K562 (cell line): ENCODE measurements around the gene VPS4B. TPM values are rescaled to one million over a fixed set of nuclear protein-coding genes. Genes with fewer than 3 reads are reported as not detected.

Source experiments
- BCOR ChIP-seq: fragments of 450-650 bp; IDR thresholded peaks from 2 replicates; pipeline ENCODE4 v1.6.1; 2016
- BRCA1 ChIP-seq, 2 experiments: fragments of 450-650 bp in 1 of 2; sonication (generic) in 1 of 2; formaldehyde crosslinking in 1 of 2; IDR thresholded peaks; 2 replicates each; pipeline versions ENCODE4 v1.5.0 to v1.6.1; 2017 to 2020; ENCODE audit warnings: mild to moderate bottlenecking in 1 of 2, missing genetic modification reagents in 1 of 2
- CREB1 ChIP-seq, 2 experiments: sonication (generic) in 1 of 2; formaldehyde crosslinking in 1 of 2; IDR thresholded peaks; 2 replicates each; pipeline versions ENCODE4 v1.6.1 to v1.8.0; 2012 to 2022; ENCODE audit warnings: inconsistent platforms in 1 of 2, mild to moderate bottlenecking in 1 of 2, missing genetic modification reagents in 1 of 2, moderate library complexity in 1 of 2
- CUX1 ChIP-seq: fragments of 200-800 bp; sonication (Bioruptor generic); IDR thresholded peaks from 2 replicates; pipeline ENCODE4 v1.6.1; 2016; ENCODE audit warnings: missing genetic modification characterization, missing compliant biosample characterization
- HSF4 ChIP-seq: fragments of 250-450 bp; sonication (Bioruptor Pico); IDR thresholded peaks from 2 replicates; pipeline ENCODE4 v2.1.2; 2022; ENCODE audit warnings: mild to moderate bottlenecking, moderate library complexity, borderline replicate concordance
- MBD1 ChIP-seq: fragments of 250-450 bp; sonication (Bioruptor Pico); IDR thresholded peaks from 2 replicates; pipeline ENCODE4 v1.8.0; 2022; ENCODE audit warnings: inconsistent platforms
- RCOR1 ChIP-seq, 2 experiments: IDR thresholded peaks; 2 replicates each; pipeline ENCODE4 v1.6.1; 2012; ENCODE audit warnings: low read depth in 2 of 2, low read length in 2 of 2, borderline replicate concordance in 1 of 2, improper control_type of control experiment in 1 of 2
- SAFB ChIP-seq: fragments of 200-400 bp; formaldehyde crosslinking; IDR thresholded peaks from 2 replicates; pipeline ENCODE4 v1.6.1; 2017; ENCODE audit warnings: low read depth, low read length, borderline replicate concordance
- SMAD1 ChIP-seq: fragments of 150-350 bp; IDR thresholded peaks from 2 replicates; pipeline ENCODE4 v1.6.1; 2014; ENCODE audit warnings: low read length, low read depth; ENCODE audit not compliant: partially characterized antibody
- STAT6 ChIP-seq: sonication (generic); formaldehyde crosslinking; IDR thresholded peaks from 2 replicates; pipeline ENCODE4 v1.8.1; 2023; ENCODE audit warnings: mild to moderate bottlenecking, missing genetic modification reagents
- TRIM28 ChIP-seq: fragments of 450-650 bp; IDR thresholded peaks from 2 replicates; pipeline ENCODE4 v1.6.1; 2017
- U2AF1 ChIP-seq: fragments of 200-400 bp; formaldehyde crosslinking; optimal IDR thresholded peaks from 2 replicates; pipeline ENCODE3; 2017; ENCODE audit warnings: mild to moderate bottlenecking, low read depth, low read length, moderate library complexity
- ZBTB17 ChIP-seq: fragments of 450-650 bp; formaldehyde crosslinking; IDR thresholded peaks from 2 replicates; pipeline ENCODE4 v1.4.0; 2020; ENCODE audit warnings: mild to moderate bottlenecking
- ZBTB26 ChIP-seq: fragments of 450-650 bp; formaldehyde crosslinking; IDR thresholded peaks from 2 replicates; pipeline ENCODE4 v1.4.0; 2022; ENCODE audit warnings: missing genetic modification characterization
- ZNF76 ChIP-seq: fragments of 250-450 bp; sonication (Bioruptor Pico); IDR thresholded peaks from 2 replicates; pipeline ENCODE4 v1.4.0; 2020; ENCODE audit warnings: mild to moderate bottlenecking, moderate library complexity, borderline replicate concordance
- polyA plus RNA-seq, 8 experiments: library from polyadenylated mRNA; depleted of rRNA in 4 of 8; stranded (reverse) in 5 of 8; unstranded in 3 of 8; fragments of >200 nt; fragmentation: Nextera tagmentation in 2 of 8; fragmentation: Illumina TruSeq in 1 of 8; extraction: Ambion mirVana in 2 of 8; extraction: Trizol in 1 of 8; gene quantifications; 2 replicates each; pipeline versions ENCODE4 v1.2.1 to v1.2.3, GENCODE V29; 2011 to 2014; ENCODE audit warnings: inconsistent platforms in 1 of 8, missing spikeins in 1 of 8
- total RNA-seq, 7 experiments: library from RNA; depleted of rRNA in 6 of 7; stranded (reverse); fragments of >200 nt in 6 of 7; fragmentation: Illumina TruSeq in 2 of 7; extraction: Trizol in 2 of 7; gene quantifications; 2 replicates each; pipeline versions ENCODE4 v1.2.1 to v1.2.3, GENCODE V29; 2011 to 2021; ENCODE audit warnings: low replicate concordance in 1 of 7

VPS4B gene
- total and polyA plus RNA-seq, 9 of the 15 experiments (the other 6 are each of a cell fraction or from before 2014, with no cell fraction given) = 7.3 to 16.4 (median 10.4) TPM

- TF ChIP-seq ZBTB26 (CRISPR knock-in tag) = no peak
- TF ChIP-seq BRCA1 (IDR thresholded peaks at IDR 0.05) = no peak
- no peak for TF ChIP-seq BRCA1 (CRISPR knock-in tag; IDR thresholded peaks at IDR 0.05)
- no peak for TF ChIP-seq ZNF76 (CRISPR knock-in tag)
- no peak for TF ChIP-seq STAT6 (CRISPR knock-in tag)
- no peak for TF ChIP-seq HSF4 (CRISPR knock-in tag)
- no peak for TF ChIP-seq U2AF1
- peak; percentile 70 for TF ChIP-seq SAFB
- TF ChIP-seq MBD1 = no peak
- 0 out of 2 replicates have a peak, but pooled peaks have one; percentile 6 for TF ChIP-seq BCOR
- peak; percentile 12; the same call in 1 of the 2 replicates for TF ChIP-seq CREB1 (IDR thresholded peaks at IDR 0.05)
- peak; percentile 71; the same call in 1 of the 2 replicates for TF ChIP-seq CREB1 (CRISPR knock-in tag; IDR thresholded peaks at IDR 0.05)
- no peak for TF ChIP-seq CUX1 (CRISPR knock-in tag)
- TF ChIP-seq ZBTB17 = no peak
- no peak for TF ChIP-seq TRIM28
- TF ChIP-seq SMAD1 = no peak
- TF ChIP-seq RCOR1 (IDR thresholded peaks at IDR 0.05; ENCODE audit: borderline replicate concordance in 1 of 2, low read depth in 2 of 2, low read length in 2 of 2) = 0 out of 4 replicates have a peak, but pooled peaks of 1 of the 2 experiments have one; percentile 4
These were observed 55.0 kb downstream of the VPS4B start, which contains the start of gene KDSR (continued) for GRCh38 chr18:63367053-63367953.
